ENCODE data around the gene CHMP6.

The CHMP6 gene

DNA sequence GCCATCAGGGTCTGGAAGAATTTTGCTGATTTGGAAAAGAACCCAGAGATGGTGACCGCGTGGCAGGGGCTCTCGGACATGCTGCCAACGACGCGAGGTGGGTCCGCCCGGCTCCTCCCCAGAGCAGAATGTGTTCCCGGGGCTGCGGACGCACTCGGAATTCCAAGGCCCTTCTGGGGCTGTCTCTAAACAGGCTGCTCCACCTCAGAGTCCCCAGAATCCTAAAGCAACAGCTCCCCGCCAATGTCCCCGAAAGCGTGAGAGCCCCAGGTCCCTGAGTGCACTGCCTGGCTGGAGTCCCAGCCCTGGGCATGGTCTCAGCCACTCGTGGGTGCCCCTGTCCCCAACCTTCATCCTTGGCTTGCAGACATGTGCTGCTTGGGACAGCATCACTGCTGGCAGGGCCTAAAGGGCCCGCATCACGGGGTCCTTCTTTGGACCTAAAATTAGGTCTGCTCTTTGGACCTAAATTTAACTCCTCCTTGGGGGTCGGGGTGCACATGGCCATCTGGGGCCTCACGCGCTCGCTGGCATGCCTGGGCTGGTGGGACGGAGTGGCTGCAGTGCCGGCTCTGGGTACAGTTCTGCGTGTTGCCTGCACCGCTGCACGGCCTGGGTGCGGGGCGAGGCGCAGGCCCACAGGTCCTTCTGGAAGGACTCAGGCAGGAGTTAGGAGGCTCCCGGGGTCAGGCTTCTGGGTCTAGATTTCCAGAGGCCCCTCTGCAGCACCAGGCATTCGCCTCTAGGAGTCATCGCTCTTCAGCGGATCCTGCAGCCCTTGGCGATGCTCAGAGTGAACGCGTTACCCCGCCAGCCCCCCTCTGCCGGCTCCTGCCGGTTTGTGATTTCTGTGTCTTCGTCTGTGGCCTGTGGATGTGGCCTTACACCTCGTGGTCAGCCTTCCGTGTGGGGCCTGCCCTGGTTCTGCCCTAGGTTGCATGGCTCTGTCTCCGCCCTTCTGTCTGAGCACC is 41.9 kb upstream of the CHMP6 start:
- Histone ChIP-seq H3K9ac (ENCODE audit: low read depth, low read length) (no peak overlapping the region), H3K36me3 (ENCODE audit: insufficient read depth, low read length) (peaks cover 10% of the 10 kb centered on the region), H3K9me3 (ENCODE audit: insufficient read depth, low read depth, low read length) (no peaks in the 10 kb centered on the region), H3K27ac (ENCODE audit: low read depth, low read length) (no peak overlapping the region), H3K4me3 (ENCODE audit: low read length) (no peak overlapping the region), H3K4me1 (ENCODE audit: insufficient read depth, low read length) (no peaks in the 10 kb centered on the region), H3K27me3 (ENCODE audit: insufficient read depth, low read length) (no peaks in the 10 kb centered on the region)
- WGBS, result 93% methylated on average over 44 of the region's 44 CpGs

DNA sequence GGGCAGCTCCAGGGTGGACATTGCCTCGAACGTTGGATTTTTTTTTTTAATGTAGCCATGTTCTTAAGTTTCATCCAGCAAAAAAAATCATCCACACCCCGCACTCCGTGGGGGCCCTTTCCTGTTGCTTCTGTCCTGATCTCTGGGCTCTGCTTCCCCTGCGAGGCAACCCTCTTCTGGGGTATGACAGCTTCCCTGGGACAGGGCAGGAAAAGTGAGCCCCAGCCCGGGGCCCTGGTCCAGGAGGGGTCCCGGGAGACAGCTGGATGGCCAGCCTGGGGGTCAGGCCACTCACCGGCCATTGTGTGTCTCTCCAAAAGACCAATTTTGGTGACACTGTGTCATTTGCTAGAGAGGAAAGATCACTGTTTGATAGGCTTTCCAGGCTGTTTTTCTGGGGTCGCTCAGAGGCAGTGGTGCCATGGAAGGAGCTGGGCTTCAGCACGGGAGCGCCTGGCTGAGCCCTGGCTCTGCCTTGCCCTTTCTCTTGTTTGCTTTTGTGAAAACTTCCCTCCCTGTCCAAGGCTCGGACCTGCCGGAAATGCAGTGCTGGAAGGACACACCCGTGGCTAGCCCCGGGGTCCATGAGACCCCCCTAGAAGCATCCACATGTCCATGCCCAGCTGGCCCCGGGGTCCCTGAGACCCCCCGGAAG is 41.0 kb upstream of the CHMP6 start:
- 94% methylated on average over 17 of the region's 17 CpGs for WGBS
- Histone ChIP-seq H3K36me3 (ENCODE audit: insufficient read depth, low read length) (peaks cover 10% of the 10 kb centered on the region), H3K4me3 (ENCODE audit: low read length) (no peak overlapping the region)

DNA sequence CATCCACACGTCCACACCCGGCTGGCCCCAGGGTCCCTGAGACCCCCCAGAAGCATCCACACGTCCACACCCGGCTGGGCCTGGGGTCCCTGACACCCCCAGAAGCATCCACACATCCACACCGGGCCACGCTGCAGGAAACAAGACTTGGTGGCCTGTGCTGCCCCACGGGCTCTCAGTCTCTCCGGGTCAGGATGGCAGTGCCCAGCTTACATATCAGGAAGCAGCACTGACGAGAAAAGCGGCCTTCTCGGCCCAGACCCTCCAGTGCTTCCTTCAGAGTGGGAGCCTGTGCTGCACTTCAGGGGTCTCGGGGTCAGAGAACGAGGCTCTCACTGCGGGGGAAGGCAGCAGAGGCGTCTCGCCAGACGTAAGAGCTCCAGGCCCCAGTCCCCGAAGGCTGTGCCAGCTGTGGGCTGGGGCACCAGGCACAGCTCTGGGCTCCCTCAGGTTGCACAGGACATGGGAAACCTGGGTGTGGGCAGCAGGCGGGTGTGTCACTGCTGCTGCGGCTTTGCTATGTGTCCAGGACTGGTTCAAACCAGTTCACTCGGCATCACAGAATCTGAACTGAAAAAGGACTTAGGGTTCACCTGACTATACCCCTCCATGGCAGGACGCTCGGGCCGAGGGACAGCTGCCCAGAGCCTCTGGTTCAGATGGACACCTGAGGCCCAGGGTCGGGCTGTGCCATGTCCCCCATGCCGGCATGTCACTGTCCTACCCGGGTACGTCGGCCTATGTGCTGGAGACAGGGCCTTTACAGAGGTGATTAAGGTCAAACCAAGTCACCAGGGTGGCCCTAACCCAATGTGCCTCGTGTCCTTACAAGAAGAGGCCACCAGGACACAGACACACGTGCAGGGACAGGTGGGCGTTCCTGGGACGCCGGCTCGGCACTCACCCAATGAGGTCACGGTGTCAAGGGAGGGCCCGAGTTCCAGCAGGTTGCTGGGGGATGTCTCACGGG is 40.2 kb upstream of the CHMP6 start:
- Histone ChIP-seq H3K9me3 (ENCODE audit: insufficient read depth, low read depth, low read length) (no peaks in the 10 kb centered on the region), H3K4me1 (ENCODE audit: insufficient read depth, low read length) (no peaks in the 10 kb centered on the region), H3K27ac (ENCODE audit: low read depth, low read length) (no peak overlapping the region), H3K27me3 (ENCODE audit: insufficient read depth, low read length) (no peaks in the 10 kb centered on the region), H3K9ac (ENCODE audit: low read depth, low read length) (no peak overlapping the region), H3K36me3 (ENCODE audit: insufficient read depth, low read length) (peaks cover 7% of the 10 kb centered on the region), H3K4me3 (ENCODE audit: low read length) (no peak overlapping the region)
- WGBS, result 94% methylated on average over 38 of the region's 38 CpGs

More for the DNA sequence above, 41.0 kb upstream of the CHMP6 start:
- Histone ChIP-seq H3K27me3 (ENCODE audit: insufficient read depth, low read length) (no peaks in the 10 kb centered on the region), H3K9ac (ENCODE audit: low read depth, low read length) (no peak overlapping the region), H3K4me1 (ENCODE audit: insufficient read depth, low read length) (no peaks in the 10 kb centered on the region), H3K9me3 (ENCODE audit: insufficient read depth, low read depth, low read length) (no peaks in the 10 kb centered on the region), H3K27ac (ENCODE audit: low read depth, low read length) (no peak overlapping the region)

DNA sequence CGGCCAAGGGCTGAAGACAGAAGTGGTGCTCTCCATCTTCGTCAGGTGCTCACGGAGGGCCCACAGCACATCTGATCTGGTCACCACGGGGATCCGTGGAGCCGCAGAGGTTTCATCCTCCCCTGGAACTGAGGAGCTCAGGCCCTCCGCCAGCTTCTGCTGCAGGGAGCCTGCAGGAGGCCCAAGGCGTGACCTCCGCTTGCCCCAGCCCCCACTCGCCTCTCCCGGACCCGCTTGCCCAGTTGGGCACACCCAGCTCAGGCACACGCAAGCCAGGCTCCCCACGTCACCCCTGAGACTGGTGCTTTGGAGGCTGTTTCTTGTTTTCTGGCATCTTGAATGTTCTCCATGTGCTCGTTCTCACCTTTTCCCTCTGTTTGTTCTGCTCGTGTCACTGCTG is 39.4 kb upstream of the CHMP6 start:
- Histone ChIP-seq H3K36me3 (ENCODE audit: insufficient read depth, low read length) (0 out of 2 replicates have a peak, but pooled peaks cover 2% of the 10 kb centered on the region), H3K4me3 (ENCODE audit: low read length) (no peak overlapping the region), H3K4me1 (ENCODE audit: insufficient read depth, low read length) (no peaks in the 10 kb centered on the region), H3K9me3 (ENCODE audit: insufficient read depth, low read depth, low read length) (no peaks in the 10 kb centered on the region), H3K27me3 (ENCODE audit: insufficient read depth, low read length) (no peaks in the 10 kb centered on the region), H3K9ac (ENCODE audit: low read depth, low read length) (no peak overlapping the region), H3K27ac (ENCODE audit: low read depth, low read length) (no peak overlapping the region)
- WGBS, result 93% methylated on average over 16 of the region's 16 CpGs

DNA sequence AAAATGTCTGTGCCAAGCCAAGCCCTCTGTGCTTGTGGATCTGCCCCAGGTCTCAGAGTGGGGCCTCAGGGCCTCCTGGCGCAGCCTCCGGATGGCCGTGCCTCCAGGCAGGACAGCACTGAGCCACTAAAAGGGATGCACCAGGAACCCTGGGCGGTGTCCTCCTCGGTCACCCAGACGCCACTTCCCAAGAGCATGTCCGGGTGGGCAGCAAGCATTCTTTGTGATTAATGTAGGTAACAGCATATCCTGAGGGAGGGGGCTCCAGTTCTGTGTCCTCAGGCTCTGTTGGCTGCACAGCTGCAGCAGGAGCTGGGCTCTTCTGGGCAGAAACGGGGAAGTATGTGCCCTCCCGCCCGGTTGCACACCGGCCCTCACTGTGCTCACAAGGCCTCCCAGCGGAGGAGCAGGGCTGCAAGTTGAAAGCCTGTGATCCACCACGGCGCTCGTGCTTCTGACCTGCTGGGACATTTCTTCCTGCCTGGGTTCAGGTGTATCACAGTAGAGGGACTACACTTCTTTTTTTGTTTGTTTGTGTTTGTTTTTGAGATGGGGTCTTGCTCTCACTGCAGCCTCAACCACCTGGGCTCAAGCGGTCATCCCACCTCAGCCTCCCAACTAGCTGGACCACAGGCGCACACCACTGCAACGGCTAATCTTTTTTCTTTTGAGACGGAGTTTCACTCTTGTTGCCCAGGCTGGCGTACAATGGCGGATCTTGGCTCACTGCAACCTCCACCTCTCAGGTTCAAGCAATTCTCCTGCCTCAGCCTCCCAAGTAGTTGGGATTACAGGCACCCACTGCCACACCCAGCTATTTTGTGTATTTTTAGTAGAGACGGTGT is 37.9 kb upstream of the CHMP6 start:
- WGBS, result 95% methylated on average over 22 of the region's 22 CpGs
- H3K9me3 ChIP-seq (ENCODE audit: insufficient read depth, low read depth, low read length), result no peaks in the 10 kb centered on the region
- no peak overlapping the region for H3K4me3 ChIP-seq (ENCODE audit: low read length)
- no peak overlapping the region for H3K9ac ChIP-seq (ENCODE audit: low read depth, low read length)
- no peaks in the 10 kb centered on the region for H3K27me3 ChIP-seq (ENCODE audit: insufficient read depth, low read length)
- H3K36me3 ChIP-seq (ENCODE audit: insufficient read depth, low read length), result 0 out of 2 replicates have a peak, but pooled peaks cover 2% of the 10 kb centered on the region
- no peak overlapping the region for H3K27ac ChIP-seq (ENCODE audit: low read depth, low read length)
- H3K4me1 ChIP-seq (ENCODE audit: insufficient read depth, low read length), result no peaks in the 10 kb centered on the region

DNA sequence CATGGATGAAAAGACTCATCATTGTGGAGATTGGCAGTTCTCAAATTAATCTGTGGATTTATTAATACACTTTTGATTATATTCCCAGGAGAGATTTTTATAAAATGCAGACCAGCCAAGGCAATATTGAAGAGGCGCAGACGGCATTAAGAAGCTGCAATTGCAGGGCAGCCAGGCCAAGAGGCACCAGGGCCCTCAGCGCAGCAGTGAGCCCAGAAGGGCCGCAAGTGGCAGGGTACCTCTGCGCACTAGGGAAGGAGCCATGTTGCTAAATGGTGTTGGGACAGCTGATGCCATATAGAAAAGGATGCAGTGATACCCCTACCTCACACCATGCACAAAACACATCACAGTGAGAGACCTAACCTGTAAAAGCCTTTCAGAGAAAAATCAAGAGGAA is 36.6 kb upstream of the CHMP6 start:
- Histone ChIP-seq H3K4me1 (ENCODE audit: insufficient read depth, low read length) (no peaks in the 10 kb centered on the region), H3K27me3 (ENCODE audit: insufficient read depth, low read length) (no peaks in the 10 kb centered on the region), H3K9me3 (ENCODE audit: insufficient read depth, low read depth, low read length) (no peaks in the 10 kb centered on the region), H3K36me3 (ENCODE audit: insufficient read depth, low read length) (0 out of 2 replicates have a peak, but pooled peaks cover 2% of the 10 kb centered on the region), H3K27ac (ENCODE audit: low read depth, low read length) (no peak overlapping the region), H3K9ac (ENCODE audit: low read depth, low read length) (no peak overlapping the region), H3K4me3 (ENCODE audit: low read length) (no peak overlapping the region)
- 96% methylated on average over 5 of the region's 5 CpGs for WGBS

DNA sequence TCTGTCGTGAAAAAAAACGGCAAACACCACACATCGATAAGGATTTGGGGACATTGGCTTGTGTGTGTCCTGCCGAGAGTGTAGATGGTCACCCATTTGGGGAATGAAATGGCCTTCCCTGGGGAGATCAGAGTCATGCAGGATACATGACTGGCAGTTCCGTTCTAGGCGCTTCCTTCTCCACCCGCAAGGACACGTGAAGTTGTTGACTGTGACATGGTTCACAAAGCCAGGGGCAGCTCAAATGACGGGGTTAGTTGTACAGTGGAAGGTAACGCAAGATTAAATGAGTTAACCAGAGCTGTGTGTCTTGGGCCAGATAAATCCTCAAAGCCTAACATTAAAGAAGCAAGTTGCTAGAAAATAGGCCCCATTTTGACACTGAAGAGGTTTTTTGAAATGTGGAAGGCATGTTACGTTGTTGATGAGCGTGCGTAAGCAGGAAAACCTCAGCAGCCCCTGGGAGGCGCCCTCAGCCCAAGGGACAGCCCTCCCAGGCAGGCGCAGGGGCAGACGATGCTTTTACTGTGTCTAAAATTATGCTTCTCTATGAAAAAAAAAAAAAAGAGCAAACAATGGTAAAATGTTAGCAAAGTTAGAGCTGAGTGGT is 35.9 kb upstream of the CHMP6 start:
- Histone ChIP-seq H3K9me3 (ENCODE audit: insufficient read depth, low read depth, low read length) (no peaks in the 10 kb centered on the region), H3K9ac (ENCODE audit: low read depth, low read length) (no peak overlapping the region), H3K36me3 (ENCODE audit: insufficient read depth, low read length) (0 out of 2 replicates have a peak, but pooled peaks cover 2% of the 10 kb centered on the region), H3K27me3 (ENCODE audit: insufficient read depth, low read length) (no peaks in the 10 kb centered on the region), H3K27ac (ENCODE audit: low read depth, low read length) (no peak overlapping the region), H3K4me3 (ENCODE audit: low read length) (no peak overlapping the region), H3K4me1 (ENCODE audit: insufficient read depth, low read length) (no peaks in the 10 kb centered on the region)
- 94% methylated on average over 16 of the region's 16 CpGs for WGBS

DNA sequence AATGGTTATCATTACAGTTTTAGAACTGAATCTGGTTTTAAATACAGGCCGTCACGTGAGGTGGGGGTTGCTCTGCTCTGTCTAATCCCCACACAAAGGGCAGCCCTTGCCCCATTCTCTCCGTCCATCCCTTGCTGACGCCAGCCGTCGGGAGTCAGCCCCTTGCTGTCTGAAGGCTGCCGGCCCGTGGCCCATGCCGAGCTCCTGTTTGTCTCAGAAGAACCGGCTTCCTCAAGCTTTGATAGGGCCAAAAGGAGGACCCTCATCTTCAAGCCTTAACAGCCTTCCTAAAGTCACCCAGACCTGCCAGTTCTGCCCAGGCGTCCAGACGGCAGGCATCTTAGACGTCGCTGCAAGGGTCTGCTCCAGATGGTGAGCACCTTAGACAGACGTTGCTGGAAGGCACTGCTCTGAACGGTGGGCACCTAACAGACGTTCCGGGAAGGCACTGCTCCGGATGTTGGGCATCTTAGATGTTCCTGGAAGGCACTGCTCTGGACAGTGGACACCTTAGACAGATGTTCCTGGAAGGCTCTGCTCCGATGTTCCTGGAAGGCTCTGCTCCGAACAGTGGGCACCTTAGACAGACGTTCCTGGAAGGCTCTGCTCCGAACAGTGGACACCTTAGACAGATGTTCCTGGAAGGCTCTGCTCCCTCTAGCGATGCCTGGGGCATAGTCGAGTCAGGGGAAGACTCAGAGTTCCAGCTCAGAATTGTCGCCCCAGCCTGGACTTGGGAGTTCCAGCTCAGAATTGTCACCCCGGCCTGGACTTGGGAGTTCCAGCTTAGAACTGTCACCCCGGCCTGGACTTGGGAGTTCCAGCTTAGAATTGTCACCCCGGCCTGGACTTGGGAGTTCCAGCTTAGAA is 35.1 kb upstream of the CHMP6 start:
- 88% methylated on average over 27 of the region's 29 CpGs for WGBS
- Histone ChIP-seq H3K27ac (ENCODE audit: low read depth, low read length) (no peak overlapping the region), H3K36me3 (ENCODE audit: insufficient read depth, low read length) (0 out of 2 replicates have a peak, but pooled peaks cover 1% of the 10 kb centered on the region), H3K9me3 (ENCODE audit: insufficient read depth, low read depth, low read length) (no peaks in the 10 kb centered on the region), H3K9ac (ENCODE audit: low read depth, low read length) (no peak overlapping the region), H3K4me3 (ENCODE audit: low read length) (no peak overlapping the region), H3K27me3 (ENCODE audit: insufficient read depth, low read length) (no peaks in the 10 kb centered on the region), H3K4me1 (ENCODE audit: insufficient read depth, low read length) (no peaks in the 10 kb centered on the region)

DNA sequence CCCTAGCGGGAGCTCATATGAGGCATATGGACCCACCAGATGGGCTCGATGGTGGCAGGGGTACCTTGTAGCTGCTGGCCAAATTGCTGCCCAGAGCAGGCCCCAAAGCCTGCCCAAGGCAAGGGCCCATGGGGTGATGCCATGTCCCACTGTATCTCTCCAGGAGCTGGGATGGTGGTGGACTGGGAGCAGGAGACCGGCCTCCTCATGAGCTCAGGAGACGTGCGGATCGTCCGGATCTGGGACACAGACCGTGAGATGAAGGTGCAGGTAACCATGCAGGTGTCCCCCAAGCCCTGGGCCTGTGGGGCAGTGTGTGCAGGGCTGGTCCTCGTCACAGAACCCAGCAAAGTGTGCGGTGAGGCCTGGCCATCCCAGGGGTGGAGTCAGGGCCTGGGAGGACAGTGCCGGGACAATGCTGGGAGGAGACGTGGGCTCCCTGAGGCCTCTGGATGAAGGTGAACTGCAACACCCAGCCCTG is 34.1 kb upstream of the CHMP6 start:
- H3K4me3 ChIP-seq (ENCODE audit: low read length), result no peak overlapping the region
- no peak overlapping the region for H3K27ac ChIP-seq (ENCODE audit: low read depth, low read length)
- no peaks in the 10 kb centered on the region for H3K9me3 ChIP-seq (ENCODE audit: insufficient read depth, low read depth, low read length)
- no peaks in the 10 kb centered on the region for H3K36me3 ChIP-seq (ENCODE audit: insufficient read depth, low read length)
- H3K27me3 ChIP-seq (ENCODE audit: insufficient read depth, low read length), result no peaks in the 10 kb centered on the region
- H3K4me1 ChIP-seq (ENCODE audit: insufficient read depth, low read length), result no peaks in the 10 kb centered on the region
- 94% methylated on average over 12 of the region's 12 CpGs for WGBS
- no peak overlapping the region for H3K9ac ChIP-seq (ENCODE audit: low read depth, low read length)
